Activated CD4-positive, alpha-beta T cell treated with anti-CD3 and anti-CD28 coated beads, Interleukin-2, amount 50 U/mL, for 1 hour (primary cell): ENCODE measurements around the gene PIGN.
"Not testable (repeated sequence)": the region's sequence is repeated elsewhere in the genome, so short reads cannot be mapped to it uniquely, and the experiment has no call there.

Experiments
- DNase-seq: peaks from one replicate; pipeline ENCODE4 v3.0.0-alpha.2; 2020

PIGN gene

GRCh38 chr18:62175521-62175920 lies 11.3 kb downstream of the PIGN start:
- DNase-seq, result no peak

GRCh38 chr18:62172298-62172697 lies 14.6 kb downstream of the PIGN start:
- DNase-seq, result no peak

- DNase-seq, result no peak
Observed at GRCh38 chr18:62170857-62171256, 16.0 kb downstream of the PIGN start.

DNA sequence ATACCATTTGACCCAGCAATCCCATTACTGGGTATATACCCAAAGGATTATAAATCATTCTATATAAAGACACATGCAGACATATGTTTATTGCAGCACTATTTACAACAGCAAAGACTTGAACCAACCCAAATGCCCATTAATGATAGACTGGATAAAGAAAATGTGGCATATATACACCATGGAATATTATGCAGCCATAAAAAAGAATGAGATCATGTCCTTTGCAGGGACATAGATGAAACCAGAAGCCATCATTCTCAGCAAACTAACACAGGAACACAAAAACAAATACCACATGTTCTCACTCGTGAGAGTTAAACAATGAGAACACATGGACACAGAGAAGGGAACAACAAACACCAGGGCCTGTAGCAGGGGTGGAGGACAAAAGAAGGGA lies 20.3 kb downstream of the PIGN start:
- DNase-seq, result not testable (repeated sequence)

DNA sequence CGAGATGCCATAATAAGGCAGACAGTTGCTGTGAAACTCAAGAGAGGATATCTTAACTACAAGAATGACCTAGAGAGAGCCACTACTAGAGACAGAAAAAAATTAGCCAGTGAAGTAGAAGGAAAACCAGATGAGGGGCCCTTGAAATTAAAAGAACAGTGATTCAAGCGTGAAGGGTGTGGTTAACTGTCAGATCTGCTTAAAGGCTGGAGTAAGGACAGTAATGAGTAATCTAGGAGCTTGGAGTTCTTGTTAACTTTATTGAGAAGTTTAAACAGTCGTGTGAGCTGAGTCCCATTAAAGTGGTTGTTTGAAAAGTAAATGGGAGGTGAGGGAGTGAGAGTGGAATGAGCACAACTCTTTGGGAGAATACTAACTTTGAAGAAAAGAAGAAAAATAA lies 21.3 kb downstream of the PIGN start:
- DNase-seq, result no peak

DNA sequence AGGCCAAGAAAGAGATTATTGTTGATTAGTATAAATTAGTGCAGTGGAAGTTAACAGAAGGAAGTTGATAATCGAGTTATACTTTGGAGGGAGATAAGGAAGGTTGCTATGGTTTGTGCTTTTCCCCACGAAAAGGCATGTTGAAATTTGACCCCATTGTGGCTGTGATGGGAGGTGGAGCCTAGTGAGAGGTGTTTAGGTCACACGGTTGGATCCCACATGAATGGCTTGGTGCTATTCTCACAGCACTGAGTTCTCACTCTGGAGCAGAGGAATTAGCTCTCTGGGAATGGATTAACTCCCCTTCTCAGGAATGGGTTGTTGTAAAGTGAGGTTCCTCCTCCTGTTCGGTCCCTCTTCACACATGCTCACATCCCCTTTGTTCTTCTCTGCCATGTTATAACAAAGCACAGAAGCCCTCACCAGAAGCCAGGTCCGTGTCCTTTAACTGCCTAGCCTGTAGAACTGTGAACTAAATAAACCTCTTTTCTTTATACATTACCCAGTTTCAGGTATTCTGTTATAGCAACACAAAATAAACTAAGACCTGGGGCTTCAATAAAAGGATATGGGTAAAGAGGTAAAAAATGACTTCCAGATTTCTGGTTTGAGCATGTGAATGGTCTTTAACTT lies 21.9 kb downstream of the PIGN start:
- DNase-seq, result no peak

- DNase-seq, result no peak
Observed at GRCh38 chr18:62164310-62164709, 22.5 kb downstream of the PIGN start.

GRCh38 chr18:62157843-62158242 lies 29.0 kb downstream of the PIGN start:
- DNase-seq, result no peak

DNA sequence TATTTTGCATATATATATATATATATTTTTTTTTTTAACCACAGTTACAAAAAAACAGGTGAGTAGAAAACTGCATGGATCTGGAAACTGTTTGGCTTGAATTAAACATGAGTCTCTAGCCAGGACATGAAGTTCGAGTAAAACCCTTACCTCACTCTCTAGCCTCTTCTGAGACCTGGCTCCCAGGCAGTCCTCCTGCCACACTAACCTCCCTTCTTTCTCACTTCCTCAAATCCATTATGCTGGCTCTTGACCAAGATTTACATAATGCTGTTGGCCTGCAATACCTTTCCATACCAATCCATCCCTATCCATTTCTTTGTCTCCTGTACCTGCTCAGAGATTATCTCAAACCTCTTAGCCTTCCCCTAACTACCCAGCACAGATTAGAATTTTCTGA lies 34.0 kb downstream of the PIGN start:
- DNase-seq, result no peak

DNA sequence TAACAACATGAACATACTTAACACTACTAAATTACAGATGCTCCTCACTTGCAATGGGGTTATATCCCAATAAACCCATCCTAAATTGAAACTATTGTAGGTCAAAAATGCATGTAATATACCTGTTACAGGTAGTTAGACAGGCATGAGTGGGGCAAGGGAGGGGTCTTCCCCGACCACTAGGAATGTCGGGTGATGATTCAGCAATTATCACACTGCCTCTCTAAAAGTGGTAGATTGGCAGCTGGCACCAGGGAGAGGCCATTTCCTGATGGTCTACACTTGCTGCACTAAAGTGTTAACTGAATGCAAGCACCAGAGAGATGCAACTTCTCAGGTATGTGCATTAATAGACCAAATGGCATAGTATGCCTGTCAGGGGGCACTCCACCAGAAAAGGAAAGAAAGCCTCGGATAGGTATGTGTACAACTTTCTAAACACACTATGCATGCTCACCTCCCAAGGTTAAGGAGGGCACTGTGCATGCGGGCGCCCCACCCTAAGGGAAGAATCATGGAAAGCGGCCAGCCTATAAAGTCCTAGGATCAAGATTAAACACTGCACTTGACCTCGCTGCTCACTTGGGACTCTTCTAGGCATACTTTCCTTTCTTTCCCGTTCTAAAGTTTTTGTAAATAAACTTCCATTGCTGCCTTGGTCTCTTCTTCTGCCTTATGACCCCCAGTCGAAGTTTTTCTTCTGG lies 35.6 kb downstream of the PIGN start:
- no peak for DNase-seq

GRCh38 chr18:62144338-62144737 lies 42.5 kb downstream of the PIGN start:
- DNase-seq, result no peak

DNA sequence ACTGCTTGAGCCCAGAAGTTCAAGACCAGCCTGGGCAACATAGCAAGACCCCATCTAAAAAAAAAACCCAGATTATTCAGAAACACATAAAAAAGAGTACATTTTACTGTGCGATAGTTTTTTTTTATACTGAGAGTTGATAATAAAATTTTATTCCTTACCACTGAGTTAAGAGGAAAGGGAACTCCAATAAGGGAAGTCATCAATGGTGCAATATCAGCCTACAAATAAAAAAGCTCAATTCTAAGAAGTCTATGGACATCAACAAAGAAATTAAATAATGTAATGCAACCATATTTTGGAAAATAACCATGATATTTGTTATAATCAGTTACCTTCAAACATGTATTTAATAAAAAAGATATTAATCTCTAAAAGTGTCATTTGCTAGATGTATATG lies 46.6 kb downstream of the PIGN start:
- DNase-seq, result no peak

GRCh38 chr18:62138461-62139235 lies 48.2 kb downstream of the PIGN start:
- no peak for DNase-seq

- DNase-seq, result peak; percentile 54
Observed at GRCh38 chr18:62131301-62131909, 55.5 kb downstream of the PIGN start.

GRCh38 chr18:62128157-62128556 lies 58.7 kb downstream of the PIGN start:
- DNase-seq, result no peak

- DNase-seq, result no peak
Observed at GRCh38 chr18:62126737-62127136, 60.1 kb downstream of the PIGN start.

DNA sequence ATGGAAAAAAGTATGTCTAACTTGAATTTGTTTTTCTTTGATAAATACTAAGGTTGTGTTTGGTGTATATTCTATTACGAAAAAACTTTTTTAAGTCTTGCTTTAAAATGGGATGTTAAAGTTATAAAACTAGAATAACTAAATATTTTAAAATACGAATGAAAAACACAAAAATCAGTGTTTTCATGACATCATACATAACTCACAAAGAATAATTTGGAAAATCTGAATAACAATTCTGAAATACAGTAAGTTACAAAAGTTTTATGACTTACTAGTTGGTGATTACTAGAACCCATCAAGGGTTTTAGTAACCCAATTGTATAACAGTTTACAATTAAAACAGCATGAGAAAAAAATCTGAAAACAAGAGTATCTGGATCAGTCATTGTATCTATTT lies 61.2 kb downstream of the PIGN start:
- DNase-seq, result no peak

DNA sequence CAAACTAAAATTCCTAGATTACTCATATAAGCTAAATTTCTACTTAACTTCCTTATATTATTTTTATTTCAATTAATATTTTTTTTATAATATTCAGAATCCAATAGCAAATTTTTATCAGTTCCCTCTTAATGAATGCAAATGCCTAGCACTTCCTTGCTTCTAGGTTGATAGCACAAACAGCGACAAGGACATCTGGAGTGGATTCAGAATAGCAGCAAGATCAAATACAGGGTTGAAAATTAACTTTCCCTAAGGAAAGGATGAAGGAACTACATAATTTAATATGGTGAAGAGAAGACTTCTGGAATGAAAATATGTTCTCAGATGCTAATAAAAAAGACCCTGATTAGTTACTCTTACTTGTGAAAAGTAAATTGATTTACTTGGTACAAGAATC lies 64.5 kb downstream of the PIGN start:
- no peak for DNase-seq

GRCh38 chr18:62119884-62120283 lies 67.0 kb downstream of the PIGN start:
- no peak for DNase-seq

GRCh38 chr18:62118328-62118727 lies 68.5 kb downstream of the PIGN start:
- no peak for DNase-seq

DNA sequence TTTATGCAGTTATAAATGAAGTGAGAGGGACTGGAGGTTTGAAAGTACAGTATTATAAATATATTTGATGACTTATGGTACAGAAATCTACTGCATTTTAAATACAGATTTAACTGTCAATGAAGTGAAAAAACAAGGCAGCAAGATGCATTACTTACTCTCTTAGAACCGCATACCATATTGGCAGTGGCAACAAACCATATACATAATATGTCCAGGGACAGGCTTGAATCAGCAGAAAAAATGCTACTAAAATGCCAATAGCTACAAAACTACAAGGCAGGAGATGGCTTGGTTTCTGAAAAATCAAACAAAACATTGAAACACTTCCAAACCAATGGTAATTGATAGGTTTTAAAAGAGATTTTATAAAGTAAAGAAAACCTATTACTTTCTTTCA lies 77.2 kb downstream of the PIGN start:
- DNase-seq, result no peak

DNA sequence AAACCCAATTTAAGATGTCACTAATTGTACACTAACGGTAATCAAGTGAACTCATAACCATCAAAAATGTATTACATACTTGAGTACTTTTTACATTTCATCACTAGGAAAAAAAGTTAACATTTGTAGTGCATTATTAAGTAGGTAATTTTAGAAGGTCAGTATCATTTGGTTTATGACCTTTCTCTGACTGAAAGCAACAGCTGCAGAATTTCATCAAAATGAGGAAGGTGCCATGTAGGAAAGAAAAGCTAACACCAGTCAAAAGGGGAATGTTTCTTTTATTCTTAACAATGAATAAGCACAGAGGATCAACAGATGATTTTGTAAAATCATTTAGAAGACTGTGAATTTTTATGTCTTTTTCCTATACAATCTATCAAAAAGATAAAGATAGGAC lies 79.0 kb downstream of the PIGN start:
- DNase-seq, result no peak

GRCh38 chr18:62106271-62106670 lies 80.6 kb downstream of the PIGN start:
- DNase-seq, result no peak

GRCh38 chr18:62105376-62105775 lies 81.5 kb downstream of the PIGN start:
- no peak for DNase-seq
